Peyer's patch (tissue), 4 donors: ENCODE measurements around the gene ALPK1.

Experiments used
- POLR2A ChIP-seq, 2 donors: fragments of 450-650 bp; IDR thresholded peaks; one replicate each; pipeline ENCODE4 v1.5.1; 2017; ENCODE audit warnings: antibody characterized with exemption in 2 of 2, mild to moderate bottlenecking in 2 of 2, moderate library complexity in 2 of 2
- TF ChIP-seq, protein P1 (sequence below), 6 experiments: fragments of 450-650 bp in 4 of 6; fragments of 200-600 bp in 2 of 6; sonication (generic) in 1 of 6; IDR thresholded peaks; one replicate each; pipeline ENCODE4 v1.5.1; 2017 to 2019; ENCODE audit warnings: antibody characterized with exemption in 6 of 6, mild to moderate bottlenecking in 3 of 6, moderate library complexity in 1 of 6

DNA sequence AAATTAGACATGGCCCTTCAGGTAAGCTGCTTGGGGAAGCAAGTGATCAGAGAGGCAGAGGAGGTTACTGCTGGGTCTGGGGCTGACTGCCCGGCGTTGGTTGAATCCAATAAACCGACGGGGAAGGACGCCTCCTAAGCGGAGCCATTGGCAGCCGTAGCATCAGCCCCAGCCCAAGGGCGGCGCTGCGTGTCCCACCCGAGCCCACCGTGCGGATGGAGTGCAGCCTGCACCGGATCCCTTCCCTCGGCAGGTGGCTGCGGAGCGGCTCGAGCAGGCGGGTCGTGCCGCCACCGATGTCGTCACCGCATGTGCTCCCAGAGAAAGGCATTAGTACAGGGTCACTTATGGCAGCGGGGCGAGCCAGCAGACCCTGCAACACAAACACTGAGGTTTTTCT lies 82.1 kb downstream of the ALPK1 start:
- TF ChIP-seq, protein P1, sequence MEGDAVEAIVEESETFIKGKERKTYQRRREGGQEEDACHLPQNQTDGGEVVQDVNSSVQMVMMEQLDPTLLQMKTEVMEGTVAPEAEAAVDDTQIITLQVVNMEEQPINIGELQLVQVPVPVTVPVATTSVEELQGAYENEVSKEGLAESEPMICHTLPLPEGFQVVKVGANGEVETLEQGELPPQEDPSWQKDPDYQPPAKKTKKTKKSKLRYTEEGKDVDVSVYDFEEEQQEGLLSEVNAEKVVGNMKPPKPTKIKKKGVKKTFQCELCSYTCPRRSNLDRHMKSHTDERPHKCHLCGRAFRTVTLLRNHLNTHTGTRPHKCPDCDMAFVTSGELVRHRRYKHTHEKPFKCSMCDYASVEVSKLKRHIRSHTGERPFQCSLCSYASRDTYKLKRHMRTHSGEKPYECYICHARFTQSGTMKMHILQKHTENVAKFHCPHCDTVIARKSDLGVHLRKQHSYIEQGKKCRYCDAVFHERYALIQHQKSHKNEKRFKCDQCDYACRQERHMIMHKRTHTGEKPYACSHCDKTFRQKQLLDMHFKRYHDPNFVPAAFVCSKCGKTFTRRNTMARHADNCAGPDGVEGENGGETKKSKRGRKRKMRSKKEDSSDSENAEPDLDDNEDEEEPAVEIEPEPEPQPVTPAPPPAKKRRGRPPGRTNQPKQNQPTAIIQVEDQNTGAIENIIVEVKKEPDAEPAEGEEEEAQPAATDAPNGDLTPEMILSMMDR (IDR thresholded peaks at IDR 0.05) = no peak
- no peak for TF ChIP-seq POLR2A (IDR thresholded peaks at IDR 0.05)
